ENCODE results near the gene EFCAB6.

GRCh38 chr22:43537019-43537585 is 275.0 kb downstream of the EFCAB6 start:
- TF ChIP-seq CTCF (IDR thresholded peaks at IDR 0.05) = no peak
- TF ChIP-seq POLR2A (IDR thresholded peaks at IDR 0.05) = no peak

Data from adrenal gland (tissue), 5 donors.